ENCODE results near the gene MCUR1.

The MCUR1 gene

GRCh38 chr6:13827032-13827431 lies 12.7 kb upstream of the MCUR1 start:
- no peak overlapping the region for H3K4me3 ChIP-seq (ENCODE audit: low read depth, low read length)
- no peak for TF ChIP-seq CTCF (IDR thresholded peaks at IDR 0.05; ENCODE audit: low read depth, low read length, missing control alignments)
- DNase-seq (ENCODE audit: low read depth): no peak
- in situ Hi-C loops (cut with HindIII; ENCODE audit: low sequenced_read_pairs): no loop called here

- no peak for TF ChIP-seq CTCF (IDR thresholded peaks at IDR 0.05; ENCODE audit: low read depth, low read length, missing control alignments)
- in situ Hi-C loops (cut with HindIII; ENCODE audit: low sequenced_read_pairs): no loop called here
- H3K4me3 ChIP-seq (ENCODE audit: low read depth, low read length): no peak overlapping the region
- DNase-seq (ENCODE audit: low read depth): no peak
Measured at GRCh38 chr6:13825871-13826270, 11.5 kb upstream of the MCUR1 start.

- DNase-seq (ENCODE audit: low read depth): no peak
- TF ChIP-seq CTCF (IDR thresholded peaks at IDR 0.05; ENCODE audit: low read depth, low read length, missing control alignments): no peak
- in situ Hi-C loops (cut with HindIII; ENCODE audit: low sequenced_read_pairs): no loop called here
- no peak overlapping the region for H3K4me3 ChIP-seq (ENCODE audit: low read depth, low read length)
Measured at GRCh38 chr6:13818341-13818740, 4.0 kb upstream of the MCUR1 start.

GRCh38 chr6:13814938-13815575 lies 700 bp upstream of the MCUR1 start:
- in situ Hi-C loops (cut with HindIII; ENCODE audit: low sequenced_read_pairs): no loop called here
- H3K4me3 ChIP-seq (ENCODE audit: low read depth, low read length): peak overlapping the region; percentile 73
- no peak for DNase-seq (ENCODE audit: low read depth)
- TF ChIP-seq CTCF (IDR thresholded peaks at IDR 0.05; ENCODE audit: low read depth, low read length, missing control alignments): no peak

- in situ Hi-C loops (cut with HindIII; ENCODE audit: low sequenced_read_pairs): no loop called here
- no peak for TF ChIP-seq CTCF (IDR thresholded peaks at IDR 0.05; ENCODE audit: low read depth, low read length, missing control alignments)
- H3K4me3 ChIP-seq (ENCODE audit: low read depth, low read length): peak overlapping the region; percentile 73
- DNase-seq (ENCODE audit: low read depth): no peak
Measured at GRCh38 chr6:13813621-13814175, 659 bp downstream of the MCUR1 start.

- in situ Hi-C loops (cut with HindIII; ENCODE audit: low sequenced_read_pairs): no loop called here
- H3K4me3 ChIP-seq (ENCODE audit: low read depth, low read length): peak overlapping the region; percentile 73
- DNase-seq (ENCODE audit: low read depth): no peak
- TF ChIP-seq CTCF (IDR thresholded peaks at IDR 0.05; ENCODE audit: low read depth, low read length, missing control alignments): no peak
Measured at GRCh38 chr6:13813026-13813425, 1.3 kb downstream of the MCUR1 start.
